B cell (primary cell): ENCODE results near the gene RHCE.

ENCODE experiments used
- EZH2 ChIP-seq: IDR thresholded peaks from 2 replicates; pipeline ENCODE4 v1.6.1; 2012; ENCODE audit warnings: borderline replicate concordance, low read depth, mild to moderate bottlenecking, moderate library complexity, low read length; ENCODE audit not compliant: insufficient read depth, poor library complexity, severe bottlenecking
- TF ChIP-seq, protein P1 (sequence below): fragments of 200-600 bp; IDR thresholded peaks from one replicate; pipeline ENCODE4 v1.8.0; 2022; ENCODE audit warnings: antibody characterized with exemption, mild to moderate bottlenecking

DNA sequence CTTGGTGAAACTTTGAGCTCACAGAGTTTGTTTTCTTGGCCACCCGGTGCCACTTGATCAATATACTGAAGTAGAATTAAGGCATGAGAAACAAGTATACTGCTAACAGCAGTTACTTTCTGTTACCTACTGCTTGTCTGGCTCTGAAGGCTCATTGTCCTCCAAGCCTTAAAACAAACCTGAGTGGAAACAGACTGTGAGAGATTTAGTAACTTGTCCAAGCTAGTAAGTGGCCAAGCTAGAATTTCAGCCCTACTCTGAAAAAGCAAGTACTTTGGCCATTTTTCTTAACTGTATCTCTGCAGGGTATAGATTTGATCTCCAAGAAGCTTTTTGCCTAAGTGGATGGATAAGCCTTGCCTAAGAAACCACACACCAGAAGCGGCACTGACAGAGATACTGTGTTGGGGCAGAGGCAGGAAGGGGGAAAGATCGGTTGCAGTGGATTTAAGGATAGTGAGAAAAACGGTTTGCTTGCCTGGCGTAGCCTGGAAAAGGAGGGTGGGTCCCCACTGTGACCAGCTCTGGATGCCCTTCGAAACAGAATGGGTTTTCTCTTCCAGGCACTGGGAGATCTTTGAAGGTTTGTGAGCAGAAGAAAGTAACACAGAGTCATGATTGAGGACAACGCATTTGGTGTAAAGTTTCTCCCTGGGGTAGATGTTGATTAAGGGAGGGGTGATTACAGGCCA lies 8.0 kb upstream of the RHCE start:
- TF ChIP-seq, protein P1, sequence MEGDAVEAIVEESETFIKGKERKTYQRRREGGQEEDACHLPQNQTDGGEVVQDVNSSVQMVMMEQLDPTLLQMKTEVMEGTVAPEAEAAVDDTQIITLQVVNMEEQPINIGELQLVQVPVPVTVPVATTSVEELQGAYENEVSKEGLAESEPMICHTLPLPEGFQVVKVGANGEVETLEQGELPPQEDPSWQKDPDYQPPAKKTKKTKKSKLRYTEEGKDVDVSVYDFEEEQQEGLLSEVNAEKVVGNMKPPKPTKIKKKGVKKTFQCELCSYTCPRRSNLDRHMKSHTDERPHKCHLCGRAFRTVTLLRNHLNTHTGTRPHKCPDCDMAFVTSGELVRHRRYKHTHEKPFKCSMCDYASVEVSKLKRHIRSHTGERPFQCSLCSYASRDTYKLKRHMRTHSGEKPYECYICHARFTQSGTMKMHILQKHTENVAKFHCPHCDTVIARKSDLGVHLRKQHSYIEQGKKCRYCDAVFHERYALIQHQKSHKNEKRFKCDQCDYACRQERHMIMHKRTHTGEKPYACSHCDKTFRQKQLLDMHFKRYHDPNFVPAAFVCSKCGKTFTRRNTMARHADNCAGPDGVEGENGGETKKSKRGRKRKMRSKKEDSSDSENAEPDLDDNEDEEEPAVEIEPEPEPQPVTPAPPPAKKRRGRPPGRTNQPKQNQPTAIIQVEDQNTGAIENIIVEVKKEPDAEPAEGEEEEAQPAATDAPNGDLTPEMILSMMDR: no peak
- TF ChIP-seq EZH2: no peak
